Measurements from ENCODE around the gene CENPS. TPM values are rescaled to one million over a fixed set of nuclear protein-coding genes. Genes with fewer than 3 reads are reported as not detected.
A peak's percentile ranks its signal among the peaks of the same experiment; 100 is the strongest.
"Not testable (repeated sequence)": the region's sequence is repeated elsewhere in the genome, so short reads cannot be mapped to it uniquely, and the experiment has no call there.

CENPS gene
- total RNA-seq, 2 donors from 2014 or later: 1.9 to 3.4 TPM

DNA sequence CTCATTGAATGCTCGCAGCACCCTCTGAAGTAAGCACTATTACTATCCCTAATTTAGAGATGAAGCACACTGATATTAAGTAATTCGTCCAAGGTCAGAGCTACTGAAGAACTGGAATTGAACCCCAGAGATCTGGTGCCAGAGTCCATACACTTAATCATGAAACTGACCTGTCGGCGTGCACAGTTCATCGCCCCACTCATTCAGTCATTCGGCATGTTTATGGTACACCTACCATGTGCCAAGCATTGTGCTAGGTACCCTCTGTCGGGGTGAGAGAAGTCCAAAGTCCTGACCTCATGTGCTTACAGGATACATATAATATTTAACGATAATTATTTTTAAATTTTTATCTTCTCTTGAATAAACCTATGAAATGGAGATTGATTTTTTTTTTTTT is 5.6 kb upstream of the CENPS start:
- peaks cover 0 to 3% of the 10 kb centered on the region in 2 donors for H3K4me1 ChIP-seq
- no peaks in the 10 kb centered on the region for H3K9me3 ChIP-seq
- H3K36me3 ChIP-seq: peaks cover 9% of the 10 kb centered on the region
- no peaks in the 10 kb centered on the region for H3K27me3 ChIP-seq
- H3K27ac ChIP-seq: no peak overlapping the region
- H3K4me3 ChIP-seq: no peak overlapping the region
- TF ChIP-seq, protein P1, sequence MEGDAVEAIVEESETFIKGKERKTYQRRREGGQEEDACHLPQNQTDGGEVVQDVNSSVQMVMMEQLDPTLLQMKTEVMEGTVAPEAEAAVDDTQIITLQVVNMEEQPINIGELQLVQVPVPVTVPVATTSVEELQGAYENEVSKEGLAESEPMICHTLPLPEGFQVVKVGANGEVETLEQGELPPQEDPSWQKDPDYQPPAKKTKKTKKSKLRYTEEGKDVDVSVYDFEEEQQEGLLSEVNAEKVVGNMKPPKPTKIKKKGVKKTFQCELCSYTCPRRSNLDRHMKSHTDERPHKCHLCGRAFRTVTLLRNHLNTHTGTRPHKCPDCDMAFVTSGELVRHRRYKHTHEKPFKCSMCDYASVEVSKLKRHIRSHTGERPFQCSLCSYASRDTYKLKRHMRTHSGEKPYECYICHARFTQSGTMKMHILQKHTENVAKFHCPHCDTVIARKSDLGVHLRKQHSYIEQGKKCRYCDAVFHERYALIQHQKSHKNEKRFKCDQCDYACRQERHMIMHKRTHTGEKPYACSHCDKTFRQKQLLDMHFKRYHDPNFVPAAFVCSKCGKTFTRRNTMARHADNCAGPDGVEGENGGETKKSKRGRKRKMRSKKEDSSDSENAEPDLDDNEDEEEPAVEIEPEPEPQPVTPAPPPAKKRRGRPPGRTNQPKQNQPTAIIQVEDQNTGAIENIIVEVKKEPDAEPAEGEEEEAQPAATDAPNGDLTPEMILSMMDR (IDR thresholded peaks at IDR 0.05): no peak
- DNase-seq (ENCODE audit: low spot score): no peak

DNA sequence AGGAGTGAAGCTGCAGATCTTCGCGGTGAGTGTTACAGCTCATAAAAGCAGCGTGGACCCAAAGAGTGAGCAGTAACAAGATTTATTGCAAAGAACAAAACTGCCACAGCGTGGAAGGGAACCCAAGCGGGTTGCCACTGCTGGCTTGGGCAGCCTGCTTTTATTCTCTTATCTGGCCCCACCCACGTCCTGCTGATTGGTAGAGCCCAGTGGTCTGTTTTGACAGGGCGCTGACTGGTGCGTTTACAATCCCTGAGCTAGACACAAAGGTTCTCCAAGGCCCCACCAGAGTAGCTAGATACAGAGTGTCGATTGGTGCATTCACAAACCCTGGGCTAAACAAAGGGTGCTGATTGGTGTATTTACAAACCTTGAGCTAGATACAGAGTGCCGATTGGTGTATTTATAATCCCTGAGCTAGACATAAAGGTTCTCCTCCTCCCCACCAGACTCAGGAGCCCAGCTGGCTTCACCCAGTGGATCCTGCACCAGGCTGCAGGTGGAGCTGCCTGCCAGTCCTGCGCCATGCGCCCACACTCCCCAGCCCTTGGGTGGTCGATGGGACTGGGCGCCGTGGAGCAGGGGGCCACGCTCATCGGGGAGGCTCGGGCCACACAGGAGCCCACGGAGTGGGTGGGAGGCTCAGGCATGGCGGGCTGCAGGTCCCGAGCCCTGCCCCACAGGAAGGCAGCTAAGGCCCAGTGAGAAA is 4.3 kb upstream of the CENPS start:
- H3K4me3 ChIP-seq; DNase-seq (ENCODE audit: low spot score); H3K36me3 ChIP-seq; H3K27ac ChIP-seq; H3K9me3 ChIP-seq; H3K27me3 ChIP-seq: not testable (repeated sequence)
- H3K4me1 ChIP-seq: peaks cover 0 to 10% of the 10 kb centered on the region in 2 donors

DNA sequence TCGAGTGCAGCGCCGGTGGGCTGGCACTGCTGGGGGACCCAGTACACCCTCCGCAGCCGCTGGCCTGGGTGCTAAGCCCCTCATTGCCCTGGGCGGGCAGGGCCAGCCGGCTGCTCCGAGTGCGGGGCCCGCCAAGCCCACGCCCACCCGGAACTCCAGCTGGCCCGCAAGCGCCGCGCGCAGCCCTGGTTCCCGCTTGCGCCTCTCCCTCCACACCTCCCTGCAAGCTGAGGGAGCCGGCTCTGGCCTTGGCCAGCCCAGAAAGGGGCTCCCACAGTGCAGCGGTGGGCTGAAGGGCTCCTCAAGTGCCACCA is 3.7 kb upstream of the CENPS start:
- H3K36me3 ChIP-seq; DNase-seq (ENCODE audit: low spot score); H3K27me3 ChIP-seq; H3K27ac ChIP-seq; H3K4me3 ChIP-seq; H3K9me3 ChIP-seq: not testable (repeated sequence)
- H3K4me1 ChIP-seq: peaks cover 0 to 15% of the 10 kb centered on the region in 2 donors

DNA sequence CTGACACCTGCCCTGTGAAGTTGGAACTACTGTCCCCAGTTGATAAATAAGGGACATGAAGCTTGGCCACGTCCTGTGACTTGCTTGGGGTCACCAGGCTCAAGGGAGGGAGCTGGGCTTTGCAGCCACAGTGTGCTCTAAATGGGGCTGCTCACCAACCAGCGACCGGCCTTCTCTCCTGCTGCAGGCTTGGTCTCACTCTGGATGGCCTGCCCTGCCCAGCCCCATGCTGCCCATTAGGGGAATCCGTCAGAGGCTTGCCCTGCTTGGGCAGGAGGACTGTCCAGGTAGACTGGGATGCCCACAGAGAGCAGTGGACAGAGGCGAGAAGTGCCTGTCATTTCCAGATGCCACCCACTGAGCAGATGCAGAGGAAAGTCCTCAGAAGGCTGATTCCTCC is 1.2 kb upstream of the CENPS start:
- Histone ChIP-seq H3K27me3 (no peaks in the 10 kb centered on the region), H3K4me1 (peaks cover 0 to 18% of the 10 kb centered on the region in 2 donors), H3K27ac (no peak overlapping the region), H3K4me3 (no peak overlapping the region), H3K36me3 (no peaks in the 10 kb centered on the region), H3K9me3 (no peaks in the 10 kb centered on the region)
- no peak for DNase-seq (ENCODE audit: low spot score)
- TF ChIP-seq, protein P1 (IDR thresholded peaks at IDR 0.05): no peak

DNA sequence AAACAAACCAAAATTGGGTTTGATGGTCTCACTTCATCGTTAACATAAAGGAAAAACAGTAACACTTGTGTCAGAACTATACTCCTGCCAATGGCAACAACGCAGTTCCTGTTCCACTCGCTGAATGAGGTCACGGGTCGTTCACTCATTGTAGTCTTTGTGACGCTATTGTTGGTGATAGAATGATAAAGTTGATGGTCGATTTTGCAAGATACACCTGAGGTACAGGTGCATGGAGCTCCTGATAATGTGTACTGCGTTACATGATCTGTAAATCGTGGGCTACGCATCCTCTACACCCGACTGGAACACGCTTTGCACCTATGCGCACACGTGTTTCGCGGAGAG is 391 bp upstream of the CENPS start:
- Histone ChIP-seq H3K27ac (peak overlapping the region; percentile 63 to 70), H3K36me3 (no peaks in the 10 kb centered on the region), H3K27me3 (no peaks in the 10 kb centered on the region), H3K4me1 (peaks cover 0 to 18% of the 10 kb centered on the region in 2 donors), H3K4me3 (peak overlapping the region; percentile 53 to 75), H3K9me3 (no peaks in the 10 kb centered on the region)
- no peak for DNase-seq (ENCODE audit: low spot score)
- TF ChIP-seq, protein P1 (IDR thresholded peaks at IDR 0.05): no peak

DNA sequence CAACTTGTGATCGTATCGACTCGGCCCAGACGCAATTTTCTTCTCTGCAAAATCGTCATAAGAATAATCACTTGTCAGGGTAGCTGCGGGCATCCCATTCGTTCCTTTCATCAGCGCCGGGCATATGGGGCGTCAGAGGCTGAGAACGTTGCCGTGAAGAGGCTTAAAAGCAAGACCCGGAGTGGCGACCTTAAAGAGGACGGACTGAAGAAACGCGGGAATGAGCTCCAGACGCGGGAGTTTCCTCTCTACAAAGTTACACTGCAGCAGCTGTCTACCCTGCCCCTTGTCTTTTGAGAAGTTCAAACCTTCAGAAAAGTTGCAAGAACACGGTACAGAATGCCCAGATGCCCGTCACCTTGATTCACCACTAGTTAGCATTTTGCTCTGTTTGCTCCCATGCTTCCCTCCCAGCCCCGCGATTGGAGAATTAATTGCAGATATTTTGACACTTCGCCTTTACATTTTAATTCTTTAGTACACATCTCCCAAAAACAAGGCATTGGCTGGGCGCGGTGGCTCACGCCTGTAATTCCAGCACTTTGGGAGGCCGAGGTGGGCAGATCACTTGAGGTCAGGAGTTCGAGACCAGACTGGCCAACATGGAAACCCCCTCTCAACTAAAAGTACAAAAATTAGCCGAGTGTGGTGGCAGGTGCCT is 967 bp downstream of the CENPS start:
- peak overlapping the region; percentile 53 to 75 for H3K4me3 ChIP-seq
- TF ChIP-seq, protein P1 (IDR thresholded peaks at IDR 0.05): no peak
- H3K36me3 ChIP-seq: no peaks in the 10 kb centered on the region
- H3K4me1 ChIP-seq: peaks cover 0 to 18% of the 10 kb centered on the region in 2 donors
- H3K9me3 ChIP-seq: no peaks in the 10 kb centered on the region
- no peak for DNase-seq (ENCODE audit: low spot score)
- H3K27me3 ChIP-seq: no peaks in the 10 kb centered on the region
- peak overlapping the region; percentile 63 to 70 for H3K27ac ChIP-seq

All from right atrium auricular region (tissue), 2 donors.